B cell (primary cell): ENCODE data around the gene DOLPP1. TPM values are rescaled to one million over a fixed set of nuclear protein-coding genes. Genes with fewer than 3 reads are reported as not detected.

ENCODE experiments used
- ATAC-seq: fragments of 200-7000 bp; cut with Tn5 transposase; one replicate; pipeline ENCODE4 v1.10.0; 2021; ENCODE audit warnings: low read depth, mild to moderate bottlenecking, moderate number of reproducible peaks, moderate library complexity
- CTCF ChIA-PET: fragments of 350-600 bp; sonication (Branson Sonifier 250); formaldehyde crosslinking; loops from one replicate; lab custom pipeline; 2021; ENCODE audit warnings: antibody characterized with exemption, inconsistent platforms; lab: Charles Lee
- POLR2A ChIA-PET: fragments of 350-600 bp; sonication (Branson Sonifier 250); formaldehyde crosslinking; loops from one replicate; lab custom pipeline; 2021; ENCODE audit warnings: antibody characterized with exemption; lab: Charles Lee
- DNase-seq: peaks from one replicate; pipeline ENCODE4 v3.0.0; 2013
- H2AFZ ChIP-seq: 2 replicates; pipeline ENCODE4 v1.6.1; 2012; ENCODE audit warnings: mild to moderate bottlenecking, low read depth, low read length; ENCODE audit not compliant: insufficient read depth, poor library complexity, severe bottlenecking
- H3K27ac ChIP-seq, 2 donors: 1 replicate in 1 of 2; 2 replicates in 1 of 2; pipeline ENCODE4 v1.5.1; 2012 to 2013; ENCODE audit warnings: low read length in 2 of 2, mild to moderate bottlenecking in 2 of 2, moderate library complexity in 1 of 2
- H3K27me3 ChIP-seq, 4 experiments: fragments of 200-600 bp in 1 of 4; sonication (generic) in 1 of 4; replicated peaks in 1 of 4; 1 replicate in 2 of 4; 2 replicates in 2 of 4; pipeline versions ENCODE4 v1.6.1 to v1.7.0; 2013 to 2016; ENCODE audit warnings: low read length in 3 of 4, mild to moderate bottlenecking in 2 of 4, mixed read lengths in 1 of 4, moderate library complexity in 1 of 4; ENCODE audit not compliant: insufficient read depth in 4 of 4, control insufficient read depth in 3 of 4; ENCODE audit errors: control extremely low read depth in 1 of 4
- H3K36me3 ChIP-seq, 2 experiments: replicated peaks in 1 of 2; 1 replicate in 1 of 2; 2 replicates in 1 of 2; pipeline versions ENCODE4 v1.6.1 to v1.7.1; 2013; ENCODE audit warnings: low read length in 1 of 2; ENCODE audit not compliant: insufficient read depth in 2 of 2, control insufficient read depth in 1 of 2; ENCODE audit errors: control extremely low read depth in 1 of 2, extremely low read depth in 1 of 2
- H3K4me1 ChIP-seq, 2 donors: fragments of 200-600 bp in 1 of 2; sonication (generic) in 1 of 2; 1 replicate in 1 of 2; 2 replicates in 1 of 2; pipeline versions ENCODE4 v1.5.1 to v1.6.1; 2013 to 2017; ENCODE audit warnings: low read length in 2 of 2; ENCODE audit not compliant: control insufficient read depth in 2 of 2, insufficient read depth in 2 of 2
- H3K4me2 ChIP-seq: replicated peaks from 2 replicates; pipeline ENCODE3; 2012; ENCODE audit warnings: mild to moderate bottlenecking, low read depth, low read length; ENCODE audit not compliant: poor library complexity, severe bottlenecking
- H3K4me3 ChIP-seq, 5 experiments: fragments of 200-600 bp in 1 of 5; sonication (generic) in 1 of 5; 1 replicate in 3 of 5; 2 replicates in 2 of 5; pipeline versions ENCODE4 v1.5.1 to v1.7.0; 2011 to 2016; ENCODE audit warnings: low read length in 4 of 5, mild to moderate bottlenecking in 4 of 5, low read depth in 2 of 5, control low read depth in 1 of 5, moderate library complexity in 1 of 5; ENCODE audit not compliant: insufficient read depth in 1 of 5; ENCODE audit errors: control extremely low read depth in 1 of 5, extremely low read depth in 1 of 5
- H3K79me2 ChIP-seq: fragments of 200-600 bp; sonication (generic); one replicate; pipeline ENCODE4 v1.6.0; 2016; ENCODE audit warnings: low read length; ENCODE audit not compliant: control insufficient read depth, insufficient read depth
- H3K9ac ChIP-seq: fragments of 200-600 bp; sonication (generic); 2 replicates; pipeline ENCODE4 v1.6.1; 2017; ENCODE audit warnings: mild to moderate bottlenecking, low read length, moderate library complexity
- H3K9me3 ChIP-seq, 3 donors: one replicate each; pipeline versions ENCODE4 v1.6.1 to v1.7.1; 2013; ENCODE audit warnings: low read length in 2 of 3; ENCODE audit not compliant: control insufficient read depth in 2 of 3, insufficient read depth in 1 of 3; ENCODE audit errors: control extremely low read depth in 1 of 3
- H4K20me1 ChIP-seq: 2 replicates; pipeline ENCODE4 v1.6.0; 2012; ENCODE audit warnings: mild to moderate bottlenecking, low read length; ENCODE audit not compliant: insufficient read depth, control insufficient read depth, poor library complexity, severe bottlenecking
- H3K27ac Mint-ChIP-seq: one replicate; pipeline ENCODE4 v1.8.0; 2021; ENCODE audit warnings: mixed read lengths
- H3K27me3 Mint-ChIP-seq: one replicate; pipeline ENCODE4 v1.8.0; 2021; ENCODE audit warnings: mixed read lengths
- H3K4me1 Mint-ChIP-seq: one replicate; pipeline ENCODE4 v1.8.0; 2021; ENCODE audit warnings: mixed read lengths
- H3K4me3 Mint-ChIP-seq: one replicate; pipeline ENCODE4 v1.8.0; 2021; ENCODE audit warnings: mixed read lengths
- H3K9me3 Mint-ChIP-seq: one replicate; pipeline ENCODE4 v1.8.0; 2022; ENCODE audit warnings: mixed read lengths; ENCODE audit not compliant: insufficient read depth
- EZH2 ChIP-seq: IDR thresholded peaks from 2 replicates; pipeline ENCODE4 v1.6.1; 2012; ENCODE audit warnings: borderline replicate concordance, low read depth, mild to moderate bottlenecking, moderate library complexity, low read length; ENCODE audit not compliant: insufficient read depth, poor library complexity, severe bottlenecking
- WGBS: methylation state at CpG from one replicate; pipeline ENCODE4 v1.1.5; 2013; ENCODE audit warnings: missing lambda C conversion rate; ENCODE audit not compliant: insufficient coverage; 5-methylcytosine and 5-hydroxymethylcytosine counted together
- intact Hi-C: fragments of 100-400 bp; cut with micrococcal nuclease; formaldehyde crosslinking; loops from one replicate; pipeline ENCODE4 v1.10.0; 2022
- polyA plus RNA-seq: library from polyadenylated mRNA; depleted of rRNA; stranded (reverse); fragments of >200 nt; gene quantifications from 2 replicates; pipeline ENCODE4 v1.2.3, GENCODE V29; 2012
- total RNA-seq, 2 donors: library from RNA; stranded (reverse); fragments of 120-200 nt in 1 of 2; gene quantifications; 1 replicate in 1 of 2; 2 replicates in 1 of 2; pipeline versions ENCODE4 v1.2.3 to v1.2.4, GENCODE V29; 2013 to 2022
- TF ChIP-seq, protein P1 (sequence below): fragments of 200-600 bp; IDR thresholded peaks from one replicate; pipeline ENCODE4 v1.8.0; 2022; ENCODE audit warnings: antibody characterized with exemption, mild to moderate bottlenecking

The DOLPP1 gene
- total and polyA plus RNA-seq, 2 donors (not counting 1 experiment from before 2014, with no cell fraction given), result 4.7 to 8.6 TPM

DNA sequence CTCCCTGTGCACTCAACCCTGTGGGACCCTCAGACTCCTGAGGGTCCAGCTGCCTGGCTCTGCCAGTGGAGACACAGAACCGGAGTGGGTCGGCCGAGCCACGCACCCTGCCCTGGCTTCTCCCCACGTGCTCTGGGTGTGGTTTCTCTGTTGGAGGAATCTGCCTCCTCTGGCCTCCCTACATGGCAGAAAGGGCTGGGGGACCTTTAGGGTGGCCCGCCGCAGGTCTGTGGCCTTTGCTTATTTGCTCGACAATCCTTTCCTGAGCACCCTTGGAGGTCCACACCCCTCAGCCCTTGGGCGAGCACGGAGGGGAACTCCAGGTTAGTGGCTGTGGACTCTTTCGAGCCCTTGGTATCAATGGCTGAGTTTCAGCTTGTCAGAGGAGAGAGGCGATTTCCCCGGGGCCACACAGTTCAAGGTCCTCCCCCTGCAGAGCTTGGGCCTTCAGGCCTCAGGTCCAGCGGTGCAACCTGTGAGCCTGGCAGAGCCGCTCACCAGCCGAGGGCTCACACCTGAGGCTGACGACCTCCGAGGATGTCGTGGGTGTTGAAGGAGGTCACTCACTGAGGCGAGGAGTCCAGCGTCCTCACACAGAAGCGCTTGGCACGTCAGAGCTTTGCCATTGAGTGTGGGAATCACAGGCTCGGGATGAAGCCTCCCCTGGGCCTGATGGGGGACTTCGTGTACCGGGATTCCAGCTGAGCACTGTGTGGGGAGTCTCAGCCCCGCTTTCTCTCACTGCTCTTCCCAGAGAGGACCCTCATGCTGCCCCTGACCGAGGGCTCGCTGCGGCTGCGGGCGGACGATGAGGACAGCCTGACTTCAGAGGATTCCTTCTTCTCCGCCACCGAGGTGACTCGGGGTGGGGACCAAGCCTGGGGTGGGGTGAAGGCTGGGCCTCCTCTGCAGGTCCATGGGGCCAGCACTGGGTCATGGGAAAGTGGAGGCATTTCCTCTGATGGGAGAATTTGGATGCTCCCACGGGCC is 20.8 kb upstream of the DOLPP1 start:
- Histone ChIP-seq H3K27ac (no peak overlapping the region), H3K9me3 (no peaks in the 10 kb centered on the region), H4K20me1 (no peaks in the 10 kb centered on the region), H3K9ac (no peak overlapping the region), H3K4me1 (no peaks in the 10 kb centered on the region), H3K79me2 (no peaks in the 10 kb centered on the region), H3K36me3 (peaks cover 0 to 48% of the 10 kb centered on the region in 2 experiments), H3K4me2 (no peak overlapping the region), H3K27me3 (no peaks in the 10 kb centered on the region), H3K4me3 (no peak overlapping the region), H2AFZ (no peak overlapping the region)
- ChIA-PET POLR2A (no interaction called here), CTCF (no interaction called here)
- ATAC-seq (no peak), DNase-seq (no peak)
- Mint-ChIP-seq H3K9me3 (no peaks in the 10 kb centered on the region), H3K27me3 (no peaks in the 10 kb centered on the region), H3K4me1 (no peaks in the 10 kb centered on the region), H3K27ac (no peak overlapping the region), H3K4me3 (no peak overlapping the region)
- 98% methylated on average over 37 of the region's 37 CpGs for WGBS
- intact Hi-C loops, result no loop called here
- TF ChIP-seq, protein P1, sequence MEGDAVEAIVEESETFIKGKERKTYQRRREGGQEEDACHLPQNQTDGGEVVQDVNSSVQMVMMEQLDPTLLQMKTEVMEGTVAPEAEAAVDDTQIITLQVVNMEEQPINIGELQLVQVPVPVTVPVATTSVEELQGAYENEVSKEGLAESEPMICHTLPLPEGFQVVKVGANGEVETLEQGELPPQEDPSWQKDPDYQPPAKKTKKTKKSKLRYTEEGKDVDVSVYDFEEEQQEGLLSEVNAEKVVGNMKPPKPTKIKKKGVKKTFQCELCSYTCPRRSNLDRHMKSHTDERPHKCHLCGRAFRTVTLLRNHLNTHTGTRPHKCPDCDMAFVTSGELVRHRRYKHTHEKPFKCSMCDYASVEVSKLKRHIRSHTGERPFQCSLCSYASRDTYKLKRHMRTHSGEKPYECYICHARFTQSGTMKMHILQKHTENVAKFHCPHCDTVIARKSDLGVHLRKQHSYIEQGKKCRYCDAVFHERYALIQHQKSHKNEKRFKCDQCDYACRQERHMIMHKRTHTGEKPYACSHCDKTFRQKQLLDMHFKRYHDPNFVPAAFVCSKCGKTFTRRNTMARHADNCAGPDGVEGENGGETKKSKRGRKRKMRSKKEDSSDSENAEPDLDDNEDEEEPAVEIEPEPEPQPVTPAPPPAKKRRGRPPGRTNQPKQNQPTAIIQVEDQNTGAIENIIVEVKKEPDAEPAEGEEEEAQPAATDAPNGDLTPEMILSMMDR, result no peak
- TF ChIP-seq EZH2, result no peak

DNA sequence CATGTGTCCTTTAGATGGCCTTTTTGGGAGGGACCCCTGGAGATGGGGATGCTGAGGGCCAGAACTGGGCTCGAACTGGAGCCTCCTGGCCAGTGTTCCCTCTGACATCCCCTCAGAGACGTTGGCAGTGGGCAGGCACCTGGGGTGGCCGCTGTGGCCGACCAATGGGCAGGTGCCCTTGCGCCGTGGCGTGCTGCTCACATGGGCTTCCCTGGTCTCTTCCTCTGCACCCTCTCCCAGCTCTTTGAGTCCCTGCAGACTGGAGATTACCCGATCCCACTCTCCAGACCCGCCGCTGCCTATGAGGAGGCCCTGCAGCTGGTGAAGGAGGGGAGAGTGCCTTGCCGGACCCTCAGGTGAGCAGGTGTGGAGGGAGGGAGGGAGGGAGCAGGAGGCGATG is 19.9 kb upstream of the DOLPP1 start:
- peaks cover 0 to 55% of the 10 kb centered on the region in 2 experiments for H3K36me3 ChIP-seq
- Mint-ChIP-seq H3K9me3 (no peaks in the 10 kb centered on the region), H3K4me1 (no peaks in the 10 kb centered on the region), H3K4me3 (no peak overlapping the region), H3K27ac (no peak overlapping the region), H3K27me3 (no peaks in the 10 kb centered on the region)
- ChIA-PET CTCF (no interaction called here), POLR2A (no interaction called here)
- no peak overlapping the region for H3K4me3 ChIP-seq
- no peaks in the 10 kb centered on the region for H4K20me1 ChIP-seq
- no peaks in the 10 kb centered on the region for H3K4me1 ChIP-seq
- no peak overlapping the region for H2AFZ ChIP-seq
- H3K79me2 ChIP-seq, result no peaks in the 10 kb centered on the region
- no peak for DNase-seq
- 94% methylated on average over 10 of the region's 12 CpGs for WGBS
- no peak overlapping the region for H3K9ac ChIP-seq
- intact Hi-C loops, result no loop called here
- no peaks in the 10 kb centered on the region for H3K9me3 ChIP-seq
- no peak overlapping the region for H3K4me2 ChIP-seq
- no peak for TF ChIP-seq EZH2
- TF ChIP-seq, protein P1, result no peak
- no peaks in the 10 kb centered on the region for H3K27me3 ChIP-seq
- no peak for ATAC-seq
- H3K27ac ChIP-seq, result no peak overlapping the region
